ENCODE results near the gene SLC1A6. TPM values are rescaled to one million over a fixed set of nuclear protein-coding genes. Genes with fewer than 3 reads are reported as not detected.

The SLC1A6 gene
- total and polyA plus RNA-seq, 2 of the 4 experiments (the other 2 are of a cell fraction), result not detected

DNA sequence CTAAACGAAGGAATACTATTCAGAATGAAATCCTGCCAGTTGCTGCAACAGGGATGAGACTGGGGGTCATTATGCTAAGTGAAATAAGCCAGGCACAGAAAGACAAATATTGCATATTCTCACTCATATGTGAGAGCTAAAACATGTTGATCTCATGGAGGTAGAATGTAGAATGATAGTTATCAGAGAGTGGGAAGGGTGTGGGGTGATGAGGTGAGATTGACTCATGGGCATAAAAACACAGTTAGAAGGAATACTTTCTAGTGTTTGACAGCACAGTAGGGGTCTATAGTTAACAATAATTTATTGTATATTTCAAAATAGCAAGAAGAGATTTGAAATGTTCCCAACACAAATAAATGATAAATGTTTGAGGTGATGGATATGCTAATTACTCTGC, 46.2 kb downstream of the SLC1A6 start:
- H2AFZ ChIP-seq (replicated peaks; ENCODE audit: low read length, poor library complexity), result no peak overlapping the region
- BruUV-seq (replicated peaks), result no TSS peak
- H3K56ac ChIP-seq (ENCODE audit: extremely low read depth, insufficient read depth, low read length), result no peak overlapping the region
- H2BK120ac ChIP-seq (ENCODE audit: low read depth, low read length), result no peak overlapping the region
- H4K91ac ChIP-seq (ENCODE audit: insufficient read depth, low read depth, low read length), result no peak overlapping the region
- dilution Hi-C loops (cut with HindIII; ENCODE audit: low sequenced_read_pairs, unreplicated experiment) (no loop called here), intact Hi-C loops (cut with micrococcal nuclease) (no loop called here), in situ Hi-C loops (cut with MboI; ENCODE audit: low sequenced_read_pairs) (no loop called here)
- no peak overlapping the region for H3K23ac ChIP-seq (ENCODE audit: low read depth, low read length)
- DNase-seq (no peak), ATAC-seq (ENCODE audit: low read depth) (no peak)
- no peak overlapping the region for H2BK20ac ChIP-seq (ENCODE audit: low read depth, low read length)
- no peak overlapping the region for H3K4me3 ChIP-seq (ENCODE audit: insufficient read depth, low read depth, low read length)
- H3K9ac ChIP-seq (ENCODE audit: low read depth, low read length), result no peak overlapping the region
- H3K4me2 ChIP-seq (ENCODE audit: low read depth, low read length), result no peak overlapping the region
- no peaks in the 10 kb centered on the region for H4K20me1 ChIP-seq (ENCODE audit: insufficient read depth, low read length)
- H4K5ac ChIP-seq (ENCODE audit: low read depth, low read length), result no peak overlapping the region
- no peak overlapping the region for H3K18ac ChIP-seq (ENCODE audit: low read depth, low read length)
- H3K27me3 ChIP-seq (ENCODE audit: control insufficient read depth, insufficient read depth, low read length), result no peaks in the 10 kb centered on the region
- WGBS, 2 experiments (ENCODE audit: extremely low coverage in 2 of 2, insufficient read length in 1 of 2), result no CpG with 5 or more reads among the region's 1 CpG
- TF ChIP-seq RCOR1 (IDR thresholded peaks at IDR 0.05; ENCODE audit: insufficient replicate concordance, low read length) (no peak), ELK1 (IDR thresholded peaks at IDR 0.05; ENCODE audit: borderline replicate concordance, low read depth, low read length) (no peak), CHD1 (IDR thresholded peaks at IDR 0.05; ENCODE audit: low read depth, low read length) (no peak), POLR2A (IDR thresholded peaks at IDR 0.05; ENCODE audit: low read depth, low read length) (no peak), BHLHE40 (IDR thresholded peaks at IDR 0.05; ENCODE audit: low read depth, low read length) (no peak), CEBPB (IDR thresholded peaks at IDR 0.05; ENCODE audit: low read depth, low read length) (no peak), NFE2L2 (IDR thresholded peaks at IDR 0.05; ENCODE audit: low read depth, low read length) (no peak), RFX5 (IDR thresholded peaks at IDR 0.05; ENCODE audit: low read depth, low read length) (no peak), SMC3 (IDR thresholded peaks at IDR 0.05; ENCODE audit: low read depth, low read length) (no peak), USF2 (IDR thresholded peaks at IDR 0.05; ENCODE audit: low read depth, low read length) (no peak), RAD21 (IDR thresholded peaks at IDR 0.05; ENCODE audit: low read length) (no peak), MXI1 (IDR thresholded peaks at IDR 0.05; ENCODE audit: borderline replicate concordance, low read depth, low read length) (no peak), MAZ (IDR thresholded peaks at IDR 0.05; ENCODE audit: borderline replicate concordance, low read depth, low read length) (no peak), MAFK (IDR thresholded peaks at IDR 0.05; ENCODE audit: low read depth, low read length) (no peak), FOS (IDR thresholded peaks at IDR 0.05; ENCODE audit: low read depth, low read length) (no peak)
- TF ChIP-seq, protein P1, sequence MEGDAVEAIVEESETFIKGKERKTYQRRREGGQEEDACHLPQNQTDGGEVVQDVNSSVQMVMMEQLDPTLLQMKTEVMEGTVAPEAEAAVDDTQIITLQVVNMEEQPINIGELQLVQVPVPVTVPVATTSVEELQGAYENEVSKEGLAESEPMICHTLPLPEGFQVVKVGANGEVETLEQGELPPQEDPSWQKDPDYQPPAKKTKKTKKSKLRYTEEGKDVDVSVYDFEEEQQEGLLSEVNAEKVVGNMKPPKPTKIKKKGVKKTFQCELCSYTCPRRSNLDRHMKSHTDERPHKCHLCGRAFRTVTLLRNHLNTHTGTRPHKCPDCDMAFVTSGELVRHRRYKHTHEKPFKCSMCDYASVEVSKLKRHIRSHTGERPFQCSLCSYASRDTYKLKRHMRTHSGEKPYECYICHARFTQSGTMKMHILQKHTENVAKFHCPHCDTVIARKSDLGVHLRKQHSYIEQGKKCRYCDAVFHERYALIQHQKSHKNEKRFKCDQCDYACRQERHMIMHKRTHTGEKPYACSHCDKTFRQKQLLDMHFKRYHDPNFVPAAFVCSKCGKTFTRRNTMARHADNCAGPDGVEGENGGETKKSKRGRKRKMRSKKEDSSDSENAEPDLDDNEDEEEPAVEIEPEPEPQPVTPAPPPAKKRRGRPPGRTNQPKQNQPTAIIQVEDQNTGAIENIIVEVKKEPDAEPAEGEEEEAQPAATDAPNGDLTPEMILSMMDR (conservative IDR thresholded peaks at IDR 0.05; ENCODE audit: low read depth, low read length), result no peak
- no peak overlapping the region for H2AK9ac ChIP-seq (replicated peaks; ENCODE audit: low read depth, low read length, poor library complexity)
- POLR2A ChIA-PET (ENCODE audit: unreplicated experiment), result no interaction called here
- no peak overlapping the region for H2BK5ac ChIP-seq (ENCODE audit: low read depth, low read length, poor library complexity, severe bottlenecking)
- H3K27ac ChIP-seq (ENCODE audit: insufficient read depth, low read length), result no peak overlapping the region
- no peak overlapping the region for H2BK15ac ChIP-seq (ENCODE audit: low read depth, low read length)
- no peaks in the 10 kb centered on the region for H3K9me1 ChIP-seq (ENCODE audit: insufficient read depth, low read length)
- H3K4ac ChIP-seq (ENCODE audit: low read depth, low read length), result no peak overlapping the region
- H4K8ac ChIP-seq (ENCODE audit: low read depth in 2 of 2, low read length in 2 of 2), result no peak overlapping the region
- H3K9me3 ChIP-seq (ENCODE audit: control insufficient read depth, insufficient read depth, low read length), result peaks cover 3% of the 10 kb centered on the region; the same call in 1 of the 2 replicates
- H2AK5ac ChIP-seq (ENCODE audit: low read depth, low read length), result no peak overlapping the region
- H3K4me1 ChIP-seq (ENCODE audit: control insufficient read depth, insufficient read depth, low read length), result no peaks in the 10 kb centered on the region
- CTCF ChIA-PET, result no interaction called here
- no peak overlapping the region for H3K14ac ChIP-seq (replicated peaks; ENCODE audit: low read depth, low read length)
- H3K79me1 ChIP-seq (ENCODE audit: low read depth in 1 of 2, low read length in 2 of 2), result no peaks in the 10 kb centered on the region
- no peaks in the 10 kb centered on the region for H3K36me3 ChIP-seq (ENCODE audit: control insufficient read depth, insufficient read depth, low read length)
